Myocyte (in vitro differentiated cells): Measurements from ENCODE around the gene KCNK10. TPM values are rescaled to one million over a fixed set of nuclear protein-coding genes. Genes with fewer than 3 reads are reported as not detected.
"Not testable (repeated sequence)": the region's sequence is repeated elsewhere in the genome, so short reads cannot be mapped to it uniquely, and the experiment has no call there.

Experiments
- DNase-seq: peaks from one replicate; pipeline ENCODE4 v3.0.0-alpha.2; 2012; ENCODE audit warnings: low read depth
- total RNA-seq: library from RNA; depleted of rRNA; stranded (reverse); fragments of >200 nt; gene quantifications from 2 replicates; pipeline ENCODE4 v1.2.3, GENCODE V29; 2014

Gene KCNK10
- total RNA-seq, 1 donor from 2014 or later = not detected

DNA sequence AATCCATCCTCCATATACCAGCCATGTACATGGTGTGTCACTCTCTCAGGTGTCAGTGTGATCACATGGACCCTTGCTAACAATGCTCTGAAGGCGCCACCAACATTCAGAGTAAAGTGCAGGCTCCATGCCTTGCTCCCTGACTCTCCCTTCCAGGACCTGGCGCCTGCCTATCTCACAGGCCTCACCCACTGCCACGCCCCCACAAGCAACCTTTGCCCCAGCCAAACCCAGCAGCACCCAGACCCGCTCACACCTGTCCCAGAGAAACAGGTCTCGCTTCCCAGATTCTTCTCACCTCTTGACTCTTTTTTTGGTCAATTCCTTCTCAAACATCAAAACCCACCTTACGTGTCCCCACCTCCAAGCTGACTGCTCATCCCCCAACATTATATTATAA lies 52.3 kb downstream of the KCNK10 start:
- DNase-seq = no peak

DNA sequence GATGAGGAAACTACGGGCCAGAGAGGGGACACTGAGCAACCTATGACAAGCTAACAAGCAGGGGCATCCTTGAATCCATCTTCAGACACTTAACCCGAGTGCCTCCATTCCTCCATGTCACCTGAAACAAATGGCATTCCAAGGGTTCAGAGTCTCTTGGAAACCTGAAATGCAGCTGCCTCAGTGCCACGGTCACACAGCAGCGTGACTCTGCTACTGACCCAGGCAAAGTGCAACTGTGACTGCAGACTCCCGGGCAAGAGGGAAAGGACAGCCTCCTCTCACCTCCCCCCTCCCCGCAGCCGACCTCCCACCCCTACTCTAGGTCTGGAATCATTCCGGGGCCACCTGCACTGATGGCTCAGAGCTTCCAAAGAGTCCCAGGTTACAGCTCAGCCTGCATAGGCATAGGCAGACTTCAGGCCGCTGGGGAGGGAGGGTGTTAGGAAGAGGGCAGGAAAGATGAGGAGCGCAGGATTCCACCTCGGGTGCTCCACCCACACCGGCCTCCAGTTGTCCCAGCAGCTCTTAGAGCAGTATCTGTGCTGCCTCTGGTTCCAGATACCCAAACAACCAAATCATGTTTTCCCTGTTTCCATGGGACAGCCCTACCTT lies 53.2 kb downstream of the KCNK10 start:
- DNase-seq = no peak

DNA sequence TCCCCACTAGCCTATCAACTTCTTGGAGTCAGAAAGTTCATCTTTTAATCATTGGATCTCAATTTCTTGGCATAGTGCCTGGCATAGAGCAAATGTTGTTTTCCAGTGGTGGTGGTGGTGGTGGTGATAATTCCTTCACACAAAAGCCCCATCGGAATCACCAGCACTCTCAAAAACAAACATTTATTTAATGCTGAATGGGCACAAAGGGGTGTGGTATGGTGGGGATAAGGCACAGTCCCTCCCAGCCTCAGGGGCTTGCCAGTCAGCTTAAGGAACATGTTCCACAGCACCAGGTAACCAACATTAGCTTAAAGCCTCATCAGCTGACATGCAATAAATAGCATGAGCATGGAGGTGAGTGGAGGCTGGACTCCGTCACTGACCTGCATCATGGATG lies 56.6 kb downstream of the KCNK10 start:
- no peak for DNase-seq

DNA sequence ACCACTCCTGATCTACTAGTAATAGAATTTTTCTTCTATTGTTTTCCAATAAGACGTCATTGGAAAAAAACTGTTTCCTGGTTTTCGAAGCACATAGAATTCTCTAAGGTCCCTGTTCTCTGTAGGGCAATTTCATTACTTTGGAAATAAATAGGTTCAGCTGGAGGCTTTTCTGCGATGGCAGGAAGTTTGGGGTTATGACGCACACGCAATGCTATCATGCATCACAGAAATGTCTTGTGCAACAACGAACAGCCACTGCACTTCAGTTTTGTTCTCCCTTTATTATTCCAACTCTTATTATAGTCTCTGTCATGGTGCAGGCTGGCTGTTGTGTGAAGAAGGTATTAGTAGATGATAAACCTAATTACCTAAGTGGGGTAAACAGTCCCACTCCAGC lies 59.0 kb downstream of the KCNK10 start:
- no peak for DNase-seq

DNA sequence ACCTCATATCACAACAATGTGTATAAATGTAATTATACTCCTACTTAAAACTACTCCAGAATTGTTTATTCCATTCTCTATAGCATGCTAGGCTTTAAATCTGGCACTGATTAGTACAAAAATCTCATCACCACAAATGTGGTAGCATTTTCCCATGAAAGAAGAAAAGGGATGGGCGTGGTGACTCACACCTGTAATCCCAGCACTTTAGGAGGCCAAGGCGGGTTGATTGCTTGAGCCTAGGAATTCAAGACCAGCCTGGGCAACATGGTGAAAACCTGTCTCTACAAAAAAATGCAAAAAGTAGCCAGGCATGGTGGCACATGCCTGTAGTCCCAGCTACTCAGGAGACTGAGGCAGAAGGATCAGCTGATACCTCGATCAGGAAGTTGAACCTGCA lies 61.8 kb downstream of the KCNK10 start:
- not testable (repeated sequence) for DNase-seq

DNA sequence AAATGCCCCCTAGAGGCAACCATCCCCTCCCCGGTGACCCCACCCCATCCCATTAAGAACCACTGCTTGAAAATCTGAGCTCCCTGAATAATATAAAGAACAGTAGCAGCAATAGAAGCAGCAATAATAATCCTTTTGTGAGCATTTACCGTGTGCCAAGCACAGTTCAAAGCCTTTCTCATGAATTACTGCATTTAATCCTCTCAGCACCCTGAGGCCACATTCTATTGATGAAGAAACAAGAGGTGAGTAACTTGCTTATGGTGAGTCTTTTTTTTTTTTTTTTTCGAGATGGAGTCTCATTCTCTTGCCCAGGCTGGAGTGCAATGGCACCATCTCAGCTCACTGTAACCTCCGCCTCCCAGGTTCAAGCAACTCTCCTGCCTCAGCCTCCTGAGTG lies 65.0 kb downstream of the KCNK10 start:
- DNase-seq = no peak

DNA sequence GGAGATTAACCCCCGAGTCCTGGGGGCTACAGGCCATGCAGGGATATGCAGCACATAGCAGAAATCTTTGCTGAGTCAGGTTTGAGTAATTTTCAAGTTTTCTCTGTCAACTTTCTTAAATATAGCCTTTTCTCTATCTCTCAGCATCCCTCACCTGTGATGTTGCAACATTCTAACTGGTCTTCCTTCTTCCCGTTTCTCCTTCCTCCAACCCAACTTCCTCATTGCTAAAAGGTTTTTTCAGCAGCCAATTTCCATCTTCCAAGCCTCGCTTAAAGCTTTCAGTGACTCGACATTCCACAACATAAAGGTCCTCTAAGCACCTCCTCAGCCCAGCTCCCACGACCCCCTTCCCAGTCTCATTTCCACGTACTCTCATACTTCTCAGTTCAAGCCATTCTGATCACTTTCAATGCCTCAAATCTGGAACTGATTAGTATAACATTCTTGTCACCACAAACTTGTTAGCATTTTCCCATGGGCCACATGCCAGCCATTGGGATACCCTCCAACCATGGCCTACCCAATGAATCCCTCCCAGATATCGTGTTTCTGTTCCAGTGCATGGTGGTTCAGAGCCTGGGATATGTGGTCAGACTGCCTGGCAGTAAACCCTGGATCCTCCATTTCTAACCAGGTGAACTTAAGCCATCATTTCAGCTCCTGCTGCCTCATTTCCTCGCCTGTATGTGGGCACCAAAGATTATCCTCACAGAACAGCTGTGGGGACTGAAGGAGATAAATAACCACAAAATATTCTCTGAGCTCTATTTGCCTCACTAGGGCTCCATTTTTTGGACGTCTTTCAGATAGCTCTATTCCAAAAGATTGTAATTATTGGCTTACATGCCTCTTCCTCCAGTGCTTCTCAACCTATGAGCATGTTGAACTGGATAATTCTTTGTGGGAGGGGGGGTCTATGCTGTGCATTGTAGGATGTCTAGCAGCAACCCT lies 65.8 kb downstream of the KCNK10 start:
- no peak for DNase-seq

DNA sequence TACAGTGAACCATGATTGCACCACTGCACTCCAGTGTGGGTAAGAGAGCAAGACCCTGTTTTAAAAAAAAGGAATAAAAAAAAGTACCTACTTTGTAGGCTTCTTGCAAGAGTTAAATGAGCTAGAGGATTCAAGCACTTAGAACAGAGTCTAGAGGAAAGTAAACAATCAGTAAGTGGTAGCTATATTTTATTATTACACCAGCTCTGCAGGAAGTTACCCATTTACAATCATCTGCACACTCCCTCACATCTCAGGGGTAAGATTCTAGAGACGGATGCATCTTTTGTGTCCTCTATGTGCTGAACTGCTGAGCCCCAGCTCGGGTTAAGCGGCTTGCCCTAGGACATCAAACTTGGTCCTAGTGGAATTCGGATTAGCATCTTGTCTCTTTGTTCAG lies 67.3 kb downstream of the KCNK10 start:
- DNase-seq = no peak

DNA sequence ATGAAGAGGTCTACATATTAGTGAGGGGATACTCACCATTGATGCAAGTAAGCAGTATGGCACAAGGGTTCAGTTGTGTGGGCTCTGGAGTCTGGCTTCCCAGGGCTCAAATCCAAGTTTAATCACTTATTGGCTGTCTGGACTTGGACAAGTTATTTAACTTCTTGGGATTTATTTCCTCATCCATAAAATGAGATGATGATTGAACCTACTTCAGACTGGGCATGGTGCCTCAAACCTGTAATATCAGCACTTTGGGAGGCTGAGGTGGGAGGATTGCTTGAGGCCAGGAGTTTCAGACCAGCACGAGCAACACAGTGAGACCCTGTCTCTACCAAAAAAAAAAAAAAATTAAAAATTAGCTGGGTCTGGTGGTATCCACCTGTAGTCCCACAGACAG lies 67.9 kb downstream of the KCNK10 start:
- no peak for DNase-seq

DNA sequence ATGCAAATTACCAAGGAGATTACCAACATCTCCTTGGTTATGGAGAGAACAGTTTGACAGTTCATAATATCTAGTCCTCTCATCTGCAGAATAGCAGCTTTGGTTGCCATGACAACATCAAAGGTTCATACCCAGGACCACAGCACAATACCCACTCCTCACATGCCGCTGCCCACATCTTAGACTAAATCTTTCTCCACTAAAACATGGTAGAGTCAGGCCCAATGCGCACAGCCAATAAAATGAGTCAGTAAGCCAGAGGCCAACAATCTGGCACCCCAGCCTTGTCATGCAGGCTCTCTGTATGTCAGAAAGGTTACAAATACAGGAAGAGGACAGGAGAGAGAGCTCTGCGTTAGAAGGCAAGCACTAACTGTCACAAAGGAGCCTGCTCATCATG lies 70.6 kb downstream of the KCNK10 start:
- DNase-seq = no peak

DNA sequence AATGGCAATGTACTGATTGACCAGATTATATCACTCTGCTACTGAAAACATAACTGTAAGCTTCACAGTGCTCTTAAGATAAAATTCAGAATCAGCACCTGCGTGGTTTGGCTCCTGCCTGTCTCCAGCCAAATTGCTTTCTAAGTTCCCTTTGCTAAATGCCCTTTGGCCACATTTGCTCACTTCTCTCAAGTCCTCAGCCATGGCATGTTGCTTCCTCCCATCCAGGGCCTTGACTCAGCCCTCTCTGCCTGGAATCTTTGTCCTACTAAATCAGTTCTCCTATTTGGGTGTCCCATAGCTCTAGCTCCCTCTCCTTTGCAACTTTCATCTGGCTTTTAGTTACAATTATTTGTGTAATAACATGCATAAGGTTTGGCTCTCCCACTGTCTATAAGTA lies 71.4 kb downstream of the KCNK10 start:
- DNase-seq = no peak

DNA sequence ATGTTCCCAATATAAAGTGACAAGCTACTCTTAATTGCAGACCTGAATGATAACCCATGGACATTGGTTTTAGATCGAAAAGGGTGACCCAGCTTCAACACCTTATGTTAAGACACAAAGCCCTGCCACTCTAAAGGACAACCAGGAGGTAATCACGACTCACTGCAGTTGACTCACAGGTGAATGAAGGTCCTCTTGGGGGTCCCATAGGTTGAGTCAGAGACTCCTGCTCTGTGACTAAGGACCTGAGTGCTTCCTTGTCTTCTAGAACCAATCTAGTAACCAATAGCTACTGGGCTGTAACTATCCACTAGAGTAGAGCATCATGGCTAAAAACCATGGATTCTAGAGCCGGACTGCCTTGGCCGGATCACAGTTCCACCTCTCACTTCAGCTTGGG lies 73.8 kb downstream of the KCNK10 start:
- no peak for DNase-seq

DNA sequence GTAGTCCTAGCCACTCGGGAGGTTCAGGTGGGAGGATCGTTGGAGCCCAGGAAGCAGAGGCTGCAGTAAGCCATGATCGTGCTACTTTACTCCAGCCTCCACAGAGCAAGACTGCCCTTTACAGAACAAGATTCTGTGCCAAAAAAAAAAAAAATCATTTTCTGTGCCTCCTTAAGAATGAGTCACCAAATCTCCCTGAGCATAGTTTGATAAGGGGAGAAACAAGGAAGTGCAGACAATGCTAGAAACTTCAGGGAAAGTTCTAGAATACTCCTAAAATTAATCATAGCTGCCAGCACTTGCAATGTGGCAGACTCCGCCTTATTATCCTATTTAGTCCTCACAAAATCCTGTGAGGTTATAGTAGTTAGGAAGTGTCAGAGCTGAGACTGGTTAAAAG lies 74.5 kb downstream of the KCNK10 start:
- DNase-seq = no peak

DNA sequence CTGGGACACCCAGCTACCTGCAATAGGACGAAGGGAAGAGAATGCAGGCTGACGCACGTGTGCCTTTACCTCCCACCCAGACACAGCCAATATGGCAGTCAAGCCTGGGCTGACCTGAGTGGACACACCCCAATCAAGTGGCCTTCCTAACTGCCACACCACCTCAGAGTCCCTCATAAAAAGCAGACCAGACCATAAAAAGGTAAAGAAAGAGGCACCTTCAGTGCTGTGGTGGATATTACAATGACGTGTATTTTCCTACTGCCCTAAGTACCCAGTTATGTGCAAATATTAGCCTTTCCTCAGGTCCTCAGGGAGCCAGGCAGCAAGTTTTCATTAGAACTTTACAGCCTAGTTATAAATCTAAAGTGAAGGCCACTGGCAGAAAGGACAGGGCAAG lies 75.8 kb downstream of the KCNK10 start:
- DNase-seq = no peak

DNA sequence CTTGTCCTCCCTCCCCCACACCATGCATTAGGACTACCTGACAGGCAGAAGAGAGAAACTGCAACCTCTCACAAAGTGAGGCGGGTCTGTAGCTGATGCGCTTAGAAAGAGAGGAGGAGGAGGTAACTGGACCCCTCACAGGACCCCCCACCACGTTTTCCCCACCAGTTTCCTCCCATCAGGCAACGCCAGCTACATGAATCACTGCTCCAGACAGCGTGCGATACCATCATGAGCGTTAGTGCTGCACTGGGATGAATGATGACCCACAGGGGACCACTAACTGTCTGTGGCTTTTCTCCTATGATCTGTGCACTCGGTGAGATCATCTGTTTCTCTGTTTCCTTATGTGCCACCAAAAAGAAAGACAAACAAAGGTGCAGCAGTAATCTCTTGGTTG lies 77.7 kb downstream of the KCNK10 start:
- no peak for DNase-seq

DNA sequence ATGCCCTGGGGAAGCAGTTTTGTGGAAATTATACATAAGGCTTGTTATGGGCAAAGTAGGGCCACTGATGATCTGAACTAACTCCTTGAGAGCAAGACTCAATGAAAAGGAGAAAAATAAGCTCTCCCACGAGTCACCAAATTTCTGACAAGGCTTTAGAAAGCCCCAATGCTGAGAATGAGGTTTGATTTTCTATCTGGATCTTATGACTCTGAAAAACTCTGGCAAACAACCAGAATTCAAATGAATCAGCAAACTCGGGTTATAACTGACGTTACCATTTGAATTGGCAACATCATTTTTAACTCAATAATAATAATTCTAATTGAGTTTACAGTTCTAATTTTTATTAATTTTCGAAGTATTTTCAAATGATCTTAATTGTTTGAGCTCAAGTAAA lies 79.1 kb downstream of the KCNK10 start:
- DNase-seq = no peak

DNA sequence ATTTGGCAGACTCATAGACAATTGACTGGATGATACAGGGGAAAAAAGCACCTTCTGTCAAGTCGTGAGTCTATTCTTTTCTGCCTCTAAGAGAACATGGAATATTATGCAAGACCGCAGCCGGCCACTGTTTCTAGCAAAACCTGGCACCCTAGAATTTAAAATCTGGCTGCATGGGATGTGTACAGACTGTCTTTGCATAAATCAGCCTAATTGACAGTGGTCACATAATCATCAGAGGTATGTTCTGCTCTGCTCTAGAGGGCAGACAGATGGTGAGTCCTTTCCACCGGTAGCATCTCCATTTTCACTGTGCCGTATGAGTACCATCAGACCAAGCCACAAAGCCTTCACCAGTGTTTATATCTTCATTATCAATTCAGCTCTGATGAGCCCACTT lies 80.6 kb downstream of the KCNK10 start:
- no peak for DNase-seq

DNA sequence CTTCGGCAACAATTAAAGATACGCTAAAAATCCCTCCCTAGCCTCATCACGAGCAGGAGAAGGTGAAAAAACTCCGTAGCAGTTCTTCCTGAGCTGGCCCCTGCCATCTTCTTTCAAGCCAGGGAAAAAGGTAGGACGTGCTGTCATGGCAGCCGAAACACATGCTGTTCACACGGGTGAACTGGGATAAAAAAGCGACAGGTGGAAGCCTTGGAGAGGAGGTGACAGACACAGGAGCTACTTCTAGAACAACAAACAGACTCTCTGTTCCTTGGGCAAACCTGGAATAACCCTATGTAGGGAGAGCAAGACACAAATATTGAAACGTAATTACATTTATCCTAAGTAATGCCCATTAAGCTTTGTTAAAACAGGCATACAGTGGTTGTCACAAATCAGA lies 81.3 kb downstream of the KCNK10 start:
- no peak for DNase-seq

DNA sequence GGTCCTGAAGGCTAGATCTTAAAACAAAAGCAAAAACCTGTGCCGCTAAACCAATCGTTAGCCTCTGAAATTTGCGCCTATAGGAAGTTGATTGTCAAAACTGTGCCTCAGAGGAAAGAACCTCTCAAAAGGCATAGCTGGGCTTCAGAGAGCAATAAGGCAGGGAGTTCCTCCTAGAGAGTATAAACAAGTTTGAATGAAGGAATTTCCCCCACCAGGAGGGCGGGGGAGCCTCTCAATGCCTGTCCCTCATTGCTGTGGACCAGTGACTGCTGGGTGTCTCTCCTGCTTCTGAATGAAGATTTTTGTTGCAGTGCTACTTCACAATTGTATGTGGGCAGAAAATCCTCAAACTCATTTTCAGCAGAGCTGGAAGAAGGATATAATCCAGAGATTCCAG lies 88.6 kb downstream of the KCNK10 start:
- no peak for DNase-seq

DNA sequence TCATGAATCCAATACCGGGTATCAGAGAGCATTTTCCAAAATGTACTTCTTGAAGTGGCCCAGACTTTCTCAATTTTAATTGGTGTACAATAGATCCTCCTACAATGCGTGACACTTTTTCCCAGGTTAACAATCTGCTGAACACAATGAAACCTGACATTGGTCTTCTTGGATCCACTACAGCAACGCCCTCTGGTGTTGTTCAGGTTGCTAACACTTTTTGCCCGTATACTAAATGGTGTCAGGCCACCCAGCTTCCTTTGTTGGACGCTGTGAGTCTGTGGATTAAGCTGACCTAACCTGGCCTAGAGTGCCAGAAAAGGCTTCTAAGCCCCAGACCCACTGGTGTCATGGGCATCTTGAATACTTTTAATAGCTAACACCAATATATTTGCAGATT lies 89.2 kb downstream of the KCNK10 start:
- no peak for DNase-seq

DNA sequence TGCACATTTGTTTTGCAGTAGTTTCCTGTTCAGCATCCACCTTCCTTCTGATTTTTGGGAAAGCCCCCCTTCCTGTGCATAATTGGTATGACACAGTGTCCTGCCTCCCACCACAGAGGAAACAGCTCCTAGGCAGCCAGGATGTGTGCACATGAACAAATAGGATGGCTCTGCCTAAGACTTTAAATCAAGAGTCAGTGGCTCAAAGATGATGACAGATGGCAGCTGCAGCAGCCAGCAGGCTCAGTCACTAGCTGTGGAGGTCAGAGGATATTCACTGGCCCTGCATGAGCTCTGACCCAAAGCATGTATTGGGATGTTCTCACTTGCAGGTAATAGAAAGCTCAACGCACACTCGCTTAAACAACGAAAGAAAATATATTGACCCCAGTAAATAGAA lies 90.3 kb downstream of the KCNK10 start:
- peak; percentile 9 for DNase-seq

DNA sequence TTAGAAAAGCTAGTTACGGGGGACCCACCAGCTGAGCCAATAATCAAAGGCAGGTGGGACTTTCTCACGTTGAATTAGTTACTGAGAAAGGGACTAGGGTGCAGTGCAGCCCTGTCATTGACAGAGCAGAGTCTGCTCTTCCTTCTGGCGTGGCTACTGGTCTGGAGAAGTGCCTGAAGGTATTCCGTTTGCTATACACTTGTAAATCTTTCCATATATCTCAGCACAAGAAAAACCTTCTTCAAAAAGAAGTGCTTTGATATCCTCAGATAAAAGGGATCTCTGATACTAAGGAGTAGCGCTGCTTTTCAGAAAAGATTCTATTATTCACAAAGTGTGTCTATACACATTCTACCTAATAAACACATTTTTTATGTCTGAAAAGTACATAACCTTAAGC lies 91.5 kb downstream of the KCNK10 start:
- DNase-seq = no peak

DNA sequence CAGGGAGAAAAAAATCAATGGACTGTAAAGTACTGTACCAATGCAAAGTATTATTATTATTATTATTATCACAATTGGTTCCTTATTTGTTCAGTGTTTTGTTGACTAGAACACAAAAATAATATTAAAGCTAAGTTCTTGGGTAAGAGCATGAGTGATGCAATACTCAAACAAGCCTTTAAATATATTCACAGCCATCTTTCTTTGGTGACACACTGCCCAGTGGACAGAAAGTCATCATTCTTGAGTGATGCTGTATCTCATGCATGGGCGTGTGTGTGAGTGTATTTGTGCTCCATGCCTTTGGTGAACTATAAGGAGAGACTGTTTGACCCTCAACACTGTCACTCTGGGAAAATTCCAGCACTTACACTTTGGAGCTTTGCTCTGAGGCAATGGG lies 93.6 kb downstream of the KCNK10 start:
- DNase-seq = no peak
